Panc1 (cell line): ENCODE results near the gene TRIM36. TPM values are rescaled to one million over a fixed set of nuclear protein-coding genes. Genes with fewer than 3 reads are reported as not detected.

Source experiments
- ATAC-seq: fragments of 200-7000 bp; cut with Tn5 transposase; 2 replicates; pipeline ENCODE4 v1.9.1; 2020; ENCODE audit warnings: mild to moderate bottlenecking, moderate library complexity
- BruUV-seq: library from RNA; stranded (reverse); fragments of 400-500 nt; replicated peaks from 2 replicates; lab custom pipeline; 2021; lab: Mats Ljungman, UMichigan
- CTCF ChIA-PET: fragments of 300-600 bp; sonication (Branson Sonifier 250); formaldehyde crosslinking; loops from one replicate; lab custom pipeline; 2022; ENCODE audit warnings: antibody characterized with exemption; lab: Charles Lee
- POLR2A ChIA-PET: fragments of 300-600 bp; sonication (Branson Sonifier 250); formaldehyde crosslinking; loops from one replicate; lab custom pipeline; 2022; ENCODE audit warnings: antibody characterized with exemption; lab: Charles Lee
- DNase-seq: peaks from one replicate; pipeline ENCODE4 v3.0.0-alpha.2; 2010; ENCODE audit warnings: low read depth, low spot score
- H3K27ac ChIP-seq: 2 replicates; pipeline ENCODE4 v1.5.1; 2011; ENCODE audit warnings: mild to moderate bottlenecking, low read length, inconsistent platforms
- H3K27me3 ChIP-seq: fragments of 200-500 bp; sonication (Bioruptor generic); 2 replicates; pipeline ENCODE4 v1.6.0; 2014; ENCODE audit warnings: low read length, inconsistent platforms; ENCODE audit not compliant: control insufficient read depth, insufficient read depth
- H3K36me3 ChIP-seq: fragments of 200-500 bp; sonication (Bioruptor generic); 2 replicates; pipeline ENCODE4 v1.5.1; 2014; ENCODE audit warnings: inconsistent platforms, mild to moderate bottlenecking, low read length, moderate library complexity; ENCODE audit not compliant: control insufficient read depth, insufficient read depth
- H3K4me1 ChIP-seq: 2 replicates; pipeline ENCODE4 v1.5.1; 2011; ENCODE audit warnings: inconsistent platforms, mild to moderate bottlenecking, low read length, moderate library complexity; ENCODE audit not compliant: control insufficient read depth, insufficient read depth
- H3K4me3 ChIP-seq, 2 experiments: 2 replicates each; pipeline ENCODE4 v1.5.1; 2011 to 2012; ENCODE audit warnings: low read depth in 2 of 2, low read length in 2 of 2, mild to moderate bottlenecking in 2 of 2, inconsistent platforms in 1 of 2, moderate library complexity in 1 of 2
- H3K9me3 ChIP-seq: fragments of 200-500 bp; sonication (Bioruptor generic); 2 replicates; pipeline ENCODE4 v1.5.1; 2014; ENCODE audit warnings: low read depth, mild to moderate bottlenecking, inconsistent platforms, low read length, moderate library complexity; ENCODE audit not compliant: control insufficient read depth, insufficient read depth
- CTCF ChIP-seq: fragments of 450-650 bp; IDR thresholded peaks from 2 replicates; pipeline ENCODE4 v1.5.1; 2017; ENCODE audit warnings: mild to moderate bottlenecking
- POLR2AphosphoS5 ChIP-seq: IDR thresholded peaks from 2 replicates; pipeline ENCODE4 v1.6.1; 2012; ENCODE audit warnings: mild to moderate bottlenecking, low read depth, low read length, moderate library complexity
- SIN3A ChIP-seq: IDR thresholded peaks from 2 replicates; pipeline ENCODE4 v1.6.1; 2012; ENCODE audit warnings: low read depth, mild to moderate bottlenecking, low read length, moderate library complexity, borderline replicate concordance; ENCODE audit not compliant: insufficient read depth
- TCF7L2 ChIP-seq: IDR thresholded peaks from 2 replicates; pipeline ENCODE4 v1.6.1; 2011; ENCODE audit warnings: mild to moderate bottlenecking, low read depth, low read length, inconsistent platforms
- in situ Hi-C: cut with HindIII; loops from 2 replicates; pipeline ENCODE4 v1.10.0; 2016; ENCODE audit warnings: low sequenced_read_pairs, low pct_unique_long_range_greater_than_20kb
- intact Hi-C: fragments of 100-400 bp; cut with micrococcal nuclease; formaldehyde crosslinking; loops from one replicate; pipeline ENCODE4 v1.10.0; 2022; ENCODE audit not compliant: unreplicated experiment
- total RNA-seq: library from RNA; stranded (reverse); gene quantifications from one replicate; pipeline ENCODE4 v1.2.1, GENCODE V29; 2021; ENCODE audit not compliant: unreplicated experiment
- TF ChIP-seq, protein P1 (sequence below), 2 experiments: IDR thresholded peaks; 2 replicates each; pipeline ENCODE4 v1.6.1; 2011 to 2012; ENCODE audit warnings: low read depth in 2 of 2, control low read depth in 1 of 2, low read length in 1 of 2, mild to moderate bottlenecking in 1 of 2, moderate library complexity in 1 of 2; ENCODE audit not compliant: insufficient read depth in 1 of 2

The TRIM36 gene
- total RNA-seq, 1 experiment from 2014 or later: 1.6 TPM

- CTCF ChIA-PET: no interaction called here
- in situ Hi-C loops: no loop called here
- TF ChIP-seq, protein P1, sequence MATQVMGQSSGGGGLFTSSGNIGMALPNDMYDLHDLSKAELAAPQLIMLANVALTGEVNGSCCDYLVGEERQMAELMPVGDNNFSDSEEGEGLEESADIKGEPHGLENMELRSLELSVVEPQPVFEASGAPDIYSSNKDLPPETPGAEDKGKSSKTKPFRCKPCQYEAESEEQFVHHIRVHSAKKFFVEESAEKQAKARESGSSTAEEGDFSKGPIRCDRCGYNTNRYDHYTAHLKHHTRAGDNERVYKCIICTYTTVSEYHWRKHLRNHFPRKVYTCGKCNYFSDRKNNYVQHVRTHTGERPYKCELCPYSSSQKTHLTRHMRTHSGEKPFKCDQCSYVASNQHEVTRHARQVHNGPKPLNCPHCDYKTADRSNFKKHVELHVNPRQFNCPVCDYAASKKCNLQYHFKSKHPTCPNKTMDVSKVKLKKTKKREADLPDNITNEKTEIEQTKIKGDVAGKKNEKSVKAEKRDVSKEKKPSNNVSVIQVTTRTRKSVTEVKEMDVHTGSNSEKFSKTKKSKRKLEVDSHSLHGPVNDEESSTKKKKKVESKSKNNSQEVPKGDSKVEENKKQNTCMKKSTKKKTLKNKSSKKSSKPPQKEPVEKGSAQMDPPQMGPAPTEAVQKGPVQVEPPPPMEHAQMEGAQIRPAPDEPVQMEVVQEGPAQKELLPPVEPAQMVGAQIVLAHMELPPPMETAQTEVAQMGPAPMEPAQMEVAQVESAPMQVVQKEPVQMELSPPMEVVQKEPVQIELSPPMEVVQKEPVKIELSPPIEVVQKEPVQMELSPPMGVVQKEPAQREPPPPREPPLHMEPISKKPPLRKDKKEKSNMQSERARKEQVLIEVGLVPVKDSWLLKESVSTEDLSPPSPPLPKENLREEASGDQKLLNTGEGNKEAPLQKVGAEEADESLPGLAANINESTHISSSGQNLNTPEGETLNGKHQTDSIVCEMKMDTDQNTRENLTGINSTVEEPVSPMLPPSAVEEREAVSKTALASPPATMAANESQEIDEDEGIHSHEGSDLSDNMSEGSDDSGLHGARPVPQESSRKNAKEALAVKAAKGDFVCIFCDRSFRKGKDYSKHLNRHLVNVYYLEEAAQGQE (IDR thresholded peaks at IDR 0.05; ENCODE audit: insufficient read depth in 1 of 2, low read depth in 2 of 2, low read length in 1 of 2): no peak
- TF ChIP-seq SIN3A: no peak
- POLR2A ChIA-PET: interaction anchor here (0.6 kb wide), 1 partner anchor 63 kb away, joined by 6 read pairs; no protein-coding TSS in a partner anchor
- H3K4me3 ChIP-seq: no peak overlapping the region
- ATAC-seq (no peak), DNase-seq (no peak)
- no peaks in the 10 kb centered on the region for H3K27me3 ChIP-seq
- H3K4me1 ChIP-seq: no peaks in the 10 kb centered on the region
- H3K36me3 ChIP-seq: no peaks in the 10 kb centered on the region
- no peak overlapping the region for H3K27ac ChIP-seq
- H3K9me3 ChIP-seq: no peaks in the 10 kb centered on the region
- intact Hi-C loops: no loop called here
- no TSS peak for BruUV-seq
Measured at GRCh38 chr5:115109840-115110239, 59.9 kb downstream of the TRIM36 start.

- BruUV-seq: no TSS peak
- no peaks in the 10 kb centered on the region for H3K36me3 ChIP-seq
- ATAC-seq (no peak), DNase-seq (no peak)
- H3K27me3 ChIP-seq: no peaks in the 10 kb centered on the region
- H3K27ac ChIP-seq: no peak overlapping the region
- CTCF ChIA-PET: no interaction called here
- no peaks in the 10 kb centered on the region for H3K9me3 ChIP-seq
- no peaks in the 10 kb centered on the region for H3K4me1 ChIP-seq
- TF ChIP-seq POLR2AphosphoS5 (no peak), SIN3A (no peak), CTCF (no peak), TCF7L2 (no peak)
- TF ChIP-seq, protein P1 (IDR thresholded peaks at IDR 0.05; ENCODE audit: insufficient read depth in 1 of 2, low read depth in 2 of 2, low read length in 1 of 2): no peak
- POLR2A ChIA-PET: no interaction called here
- intact Hi-C loops: no loop called here
- H3K4me3 ChIP-seq: no peak overlapping the region
- in situ Hi-C loops: no loop called here
Measured at GRCh38 chr5:115109356-115109755, 60.4 kb downstream of the TRIM36 start.
